Measurements from ENCODE around the gene OGFOD1. TPM values are rescaled to one million over a fixed set of nuclear protein-coding genes. Genes with fewer than 3 reads are reported as not detected.

OGFOD1 gene
- total and polyA plus RNA-seq, 4 donors, result 18.5 to 33.5 (median 25.8) TPM

GRCh38 chr16:56506941-56507340, 55.6 kb downstream of the OGFOD1 start:
- DNase-seq (no peak), ATAC-seq (ENCODE audit: low FRiP score) (no peak)
- no peaks in the 10 kb centered on the region for H3K9me3 ChIP-seq (ENCODE audit: control insufficient read depth, low read length)
- H3K4me1 ChIP-seq (ENCODE audit: control insufficient read depth in 1 of 2, insufficient read depth in 2 of 2, low read length in 2 of 2), result no peaks in the 10 kb centered on the region
- no peak overlapping the region for H3K4me3 ChIP-seq (ENCODE audit: low read length in 2 of 2)
- no peak overlapping the region for H3K27ac ChIP-seq (ENCODE audit: low read depth in 1 of 2, low read length in 2 of 2)
- H3K36me3 ChIP-seq (ENCODE audit: control insufficient read depth in 1 of 2, insufficient read depth in 2 of 2, low read length in 1 of 2), result peaks cover 7% of the 10 kb centered on the region in 2 donors
- intact Hi-C loops (cut with DNase I), result loop anchor here in 1 of 2 donors (5.0 kb wide), 1 partner anchor 195 kb away; no protein-coding TSS in a partner anchor
- no peaks in the 10 kb centered on the region for H3K27me3 ChIP-seq (ENCODE audit: control insufficient read depth in 1 of 2, insufficient read depth in 2 of 2, low read length in 1 of 2)

DNA sequence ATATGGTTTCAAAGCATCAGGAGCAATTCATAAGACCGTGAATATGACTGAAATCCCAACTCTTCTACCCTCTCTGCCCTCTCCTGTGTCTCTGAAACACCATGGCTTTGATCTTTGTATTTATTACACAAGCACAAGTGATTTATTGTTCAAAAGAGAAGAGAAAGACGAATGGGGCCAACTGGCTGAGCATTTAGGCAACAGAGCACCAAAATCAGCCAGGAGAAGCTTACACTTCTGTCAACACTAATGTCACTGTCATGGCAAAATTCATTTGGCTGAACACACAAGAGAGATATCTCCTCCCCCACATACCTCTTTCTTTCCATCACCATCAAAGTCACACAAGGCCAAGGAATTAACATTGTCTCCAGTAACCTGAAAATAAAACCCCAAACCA, 59.2 kb downstream of the OGFOD1 start:
- Histone ChIP-seq H3K9me3 (ENCODE audit: control insufficient read depth, low read length) (no peaks in the 10 kb centered on the region), H3K36me3 (ENCODE audit: control insufficient read depth in 1 of 2, insufficient read depth in 2 of 2, low read length in 1 of 2) (peaks cover 4% of the 10 kb centered on the region in 2 donors), H3K4me1 (ENCODE audit: control insufficient read depth in 1 of 2, insufficient read depth in 2 of 2, low read length in 2 of 2) (no peaks in the 10 kb centered on the region), H3K27ac (ENCODE audit: low read depth in 1 of 2, low read length in 2 of 2) (no peak overlapping the region), H3K27me3 (ENCODE audit: control insufficient read depth in 1 of 2, insufficient read depth in 2 of 2, low read length in 1 of 2) (no peaks in the 10 kb centered on the region), H3K4me3 (ENCODE audit: low read length in 2 of 2) (no peak overlapping the region)
- WGBS, 2 donors, result 69 to 75% methylated on average over 2 of the region's 2 CpGs
- DNase-seq (no peak), ATAC-seq (ENCODE audit: low FRiP score) (no peak)
- intact Hi-C loops (cut with DNase I), result loop anchor here in 1 of 2 donors (10.0 kb wide), 1 partner anchor 94 kb away; the partner anchor contains the start of gene MT2A

- WGBS, 2 donors, result 94 to 100% methylated on average over 1 of the region's 1 CpG
- DNase-seq, result no peak
- Histone ChIP-seq H3K4me3 (ENCODE audit: low read length in 2 of 2) (no peak overlapping the region), H3K27ac (ENCODE audit: low read depth in 1 of 2, low read length in 2 of 2) (no peak overlapping the region), H3K9me3 (ENCODE audit: control insufficient read depth, low read length) (no peaks in the 10 kb centered on the region), H3K27me3 (ENCODE audit: control insufficient read depth in 1 of 2, insufficient read depth in 2 of 2, low read length in 1 of 2) (no peaks in the 10 kb centered on the region), H3K36me3 (ENCODE audit: control insufficient read depth in 1 of 2, insufficient read depth in 2 of 2, low read length in 1 of 2) (peaks cover 4% of the 10 kb centered on the region in 2 donors), H3K4me1 (ENCODE audit: control insufficient read depth in 1 of 2, insufficient read depth in 2 of 2, low read length in 2 of 2) (peaks cover 0 to 3% of the 10 kb centered on the region in 2 donors)
- ATAC-seq (ENCODE audit: low FRiP score), result no peak
- intact Hi-C loops (cut with DNase I), result loop anchor here (2.0 to 10.0 kb wide), 2 partner anchors 89 to 93 kb away; partner anchors contain the start of gene MT2A (in 1 of the 2)
These were observed 60.7 kb downstream of the OGFOD1 start for GRCh38 chr16:56512025-56512424.

DNA sequence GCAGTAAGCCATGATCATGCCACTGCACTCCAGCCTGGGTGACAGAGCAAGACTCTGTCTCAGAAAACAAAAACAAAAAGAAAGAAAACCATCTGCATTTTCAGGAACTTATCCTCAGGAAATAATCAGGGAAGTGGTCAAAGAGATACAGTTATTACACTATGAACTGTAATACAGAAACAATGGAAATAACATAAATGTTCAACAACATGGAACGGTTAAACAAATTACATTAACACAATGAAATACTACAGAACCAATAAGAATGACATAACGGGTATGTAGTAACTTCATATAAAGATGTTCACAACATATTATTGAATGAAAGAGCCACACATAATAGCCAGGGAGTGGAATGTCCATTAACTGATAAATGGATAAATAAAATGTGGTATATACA, 61.7 kb downstream of the OGFOD1 start:
- H3K36me3 ChIP-seq (ENCODE audit: control insufficient read depth in 1 of 2, insufficient read depth in 2 of 2, low read length in 1 of 2), result peaks cover 4% of the 10 kb centered on the region in 2 donors
- H3K27me3 ChIP-seq (ENCODE audit: control insufficient read depth in 1 of 2, insufficient read depth in 2 of 2, low read length in 1 of 2), result no peaks in the 10 kb centered on the region
- no peak overlapping the region for H3K27ac ChIP-seq (ENCODE audit: low read depth in 1 of 2, low read length in 2 of 2)
- ATAC-seq (ENCODE audit: low FRiP score) (no peak), DNase-seq (no peak)
- 94 to 97% methylated on average over 2 of the region's 2 CpGs for WGBS, 2 donors
- intact Hi-C loops (cut with DNase I), result loop anchor here (2.0 to 10.0 kb wide), 2 partner anchors 88 to 92 kb away; partner anchors contain the start of gene MT2A (in 1 of the 2)
- no peaks in the 10 kb centered on the region for H3K9me3 ChIP-seq (ENCODE audit: control insufficient read depth, low read length)
- H3K4me1 ChIP-seq (ENCODE audit: control insufficient read depth in 1 of 2, insufficient read depth in 2 of 2, low read length in 2 of 2), result peaks cover 3% of the 10 kb centered on the region in 2 donors
- no peak overlapping the region for H3K4me3 ChIP-seq (ENCODE audit: low read length in 2 of 2)

DNA sequence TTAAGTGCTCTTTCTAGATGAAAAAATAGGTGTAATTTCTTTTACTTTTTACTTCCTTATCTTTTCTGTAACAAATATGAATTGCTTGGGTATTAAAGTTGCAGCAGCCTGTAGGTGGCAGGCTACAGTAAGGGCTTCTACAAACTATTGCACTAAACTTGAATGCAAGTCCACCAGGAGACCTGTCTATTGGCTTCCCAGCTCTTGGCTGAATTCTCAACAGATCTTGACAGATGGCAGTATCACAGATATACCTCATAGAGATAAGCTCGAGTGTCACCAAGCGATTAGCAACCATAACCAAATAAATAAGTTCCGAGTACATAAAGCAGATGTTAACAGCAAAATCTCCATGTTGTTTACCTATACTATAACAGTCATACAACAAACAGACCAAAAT, 62.6 kb downstream of the OGFOD1 start:
- DNase-seq (no peak), ATAC-seq (ENCODE audit: low FRiP score) (peak; percentile 64)
- Histone ChIP-seq H3K27me3 (ENCODE audit: control insufficient read depth in 1 of 2, insufficient read depth in 2 of 2, low read length in 1 of 2) (no peaks in the 10 kb centered on the region), H3K4me3 (ENCODE audit: low read length in 2 of 2) (no peak overlapping the region), H3K27ac (ENCODE audit: low read depth in 1 of 2, low read length in 2 of 2) (no peak overlapping the region), H3K4me1 (ENCODE audit: control insufficient read depth in 1 of 2, insufficient read depth in 2 of 2, low read length in 2 of 2) (peaks cover 3% of the 10 kb centered on the region in 2 donors), H3K36me3 (ENCODE audit: control insufficient read depth in 1 of 2, insufficient read depth in 2 of 2, low read length in 1 of 2) (peaks cover 4% of the 10 kb centered on the region in 2 donors), H3K9me3 (ENCODE audit: control insufficient read depth, low read length) (no peaks in the 10 kb centered on the region)
- intact Hi-C loops (cut with DNase I), result loop anchor here (2.0 to 10.0 kb wide), 2 partner anchors 87 to 91 kb away; partner anchors contain the start of gene MT2A (in 1 of the 2)
- WGBS, 2 donors, result 54 to 61% methylated on average over 3 of the region's 3 CpGs

DNA sequence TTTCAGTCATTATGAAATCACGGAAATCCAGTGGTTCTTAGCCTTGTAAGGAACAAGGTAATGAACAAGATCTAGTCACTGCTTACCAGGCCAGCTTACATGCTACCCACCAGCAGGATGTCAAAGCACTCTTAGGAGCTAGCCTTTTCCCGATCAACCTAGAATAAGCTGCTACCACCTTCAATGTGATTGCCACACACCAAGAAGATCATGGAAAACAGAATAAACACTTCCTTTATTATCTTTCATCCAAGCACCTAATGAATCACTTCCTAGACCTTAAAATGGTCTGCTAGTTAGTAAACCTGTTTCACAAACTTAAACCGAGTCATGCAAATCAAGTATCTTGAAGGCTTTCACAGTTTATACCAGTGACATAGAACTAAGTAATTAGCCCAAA, 63.5 kb downstream of the OGFOD1 start:
- ATAC-seq (ENCODE audit: low FRiP score), result no peak
- Histone ChIP-seq H3K36me3 (ENCODE audit: control insufficient read depth in 1 of 2, insufficient read depth in 2 of 2, low read length in 1 of 2) (peaks cover 3 to 4% of the 10 kb centered on the region in 2 donors), H3K27me3 (ENCODE audit: control insufficient read depth in 1 of 2, insufficient read depth in 2 of 2, low read length in 1 of 2) (no peaks in the 10 kb centered on the region), H3K4me1 (ENCODE audit: control insufficient read depth in 1 of 2, insufficient read depth in 2 of 2, low read length in 2 of 2) (peaks cover 3% of the 10 kb centered on the region in 2 donors), H3K4me3 (ENCODE audit: low read length in 2 of 2) (no peak overlapping the region), H3K9me3 (ENCODE audit: control insufficient read depth, low read length) (no peaks in the 10 kb centered on the region), H3K27ac (ENCODE audit: low read depth in 1 of 2, low read length in 2 of 2) (no peak overlapping the region)
- WGBS, 2 donors, result 68 to 77% methylated on average over 3 of the region's 3 CpGs
- intact Hi-C loops (cut with DNase I), result loop anchor here in 1 of 2 donors (5.0 to 10.0 kb wide), 2 partner anchors 90 to 187 kb away; partner anchors contain the start of gene MT2A
- no peak for DNase-seq

GRCh38 chr16:56515665-56516064, 64.3 kb downstream of the OGFOD1 start:
- Histone ChIP-seq H3K9me3 (ENCODE audit: control insufficient read depth, low read length) (no peaks in the 10 kb centered on the region), H3K4me3 (ENCODE audit: low read length in 2 of 2) (no peak overlapping the region), H3K27ac (ENCODE audit: low read depth in 1 of 2, low read length in 2 of 2) (no peak overlapping the region), H3K27me3 (ENCODE audit: control insufficient read depth in 1 of 2, insufficient read depth in 2 of 2, low read length in 1 of 2) (no peaks in the 10 kb centered on the region), H3K36me3 (ENCODE audit: control insufficient read depth in 1 of 2, insufficient read depth in 2 of 2, low read length in 1 of 2) (no peaks in the 10 kb centered on the region), H3K4me1 (ENCODE audit: control insufficient read depth in 1 of 2, insufficient read depth in 2 of 2, low read length in 2 of 2) (peaks cover 3% of the 10 kb centered on the region in 2 donors)
- intact Hi-C loops (cut with DNase I), result loop anchor here in 1 of 2 donors (5.0 to 10.0 kb wide), 2 partner anchors 89 to 187 kb away; partner anchors contain the start of gene MT2A
- DNase-seq (no peak), ATAC-seq (ENCODE audit: low FRiP score) (no peak)
- 48 to 51% methylated on average over 6 of the region's 6 CpGs for WGBS, 2 donors

DNA sequence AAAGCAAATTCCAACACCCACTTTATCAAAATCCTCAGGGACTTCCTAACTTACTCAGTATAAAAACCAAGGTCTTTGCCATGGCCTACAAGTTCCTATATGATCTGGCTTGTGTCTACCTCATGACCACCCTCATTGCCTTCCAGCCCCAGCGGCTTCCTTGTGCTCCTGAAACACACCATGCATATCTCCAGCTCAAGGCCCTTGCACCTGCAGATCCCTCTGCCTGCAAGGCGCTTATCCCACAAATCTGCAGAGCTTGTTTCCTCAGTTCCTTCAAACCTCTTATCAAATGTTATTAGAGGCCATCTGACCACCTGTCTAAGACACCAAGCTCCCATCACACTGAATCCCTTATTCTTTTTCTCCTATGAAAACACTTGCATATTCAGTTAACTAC, 65.9 kb downstream of the OGFOD1 start:
- intact Hi-C loops (cut with DNase I), result loop anchor here in 1 of 2 donors (5.0 to 10.0 kb wide), 2 partner anchors 88 to 185 kb away; partner anchors contain the start of gene MT2A
- Histone ChIP-seq H3K4me3 (ENCODE audit: low read length in 2 of 2) (no peak overlapping the region), H3K4me1 (ENCODE audit: control insufficient read depth in 1 of 2, insufficient read depth in 2 of 2, low read length in 2 of 2) (peaks cover 3% of the 10 kb centered on the region in 2 donors), H3K9me3 (ENCODE audit: control insufficient read depth, low read length) (no peaks in the 10 kb centered on the region), H3K36me3 (ENCODE audit: control insufficient read depth in 1 of 2, insufficient read depth in 2 of 2, low read length in 1 of 2) (no peaks in the 10 kb centered on the region), H3K27ac (ENCODE audit: low read depth in 1 of 2, low read length in 2 of 2) (peak overlapping the region in 1 of 2 donors; percentile 12), H3K27me3 (ENCODE audit: control insufficient read depth in 1 of 2, insufficient read depth in 2 of 2, low read length in 1 of 2) (no peaks in the 10 kb centered on the region)
- DNase-seq (no peak), ATAC-seq (ENCODE audit: low FRiP score) (no peak)
- 86 to 89% methylated on average over 2 of the region's 2 CpGs for WGBS, 2 donors

DNA sequence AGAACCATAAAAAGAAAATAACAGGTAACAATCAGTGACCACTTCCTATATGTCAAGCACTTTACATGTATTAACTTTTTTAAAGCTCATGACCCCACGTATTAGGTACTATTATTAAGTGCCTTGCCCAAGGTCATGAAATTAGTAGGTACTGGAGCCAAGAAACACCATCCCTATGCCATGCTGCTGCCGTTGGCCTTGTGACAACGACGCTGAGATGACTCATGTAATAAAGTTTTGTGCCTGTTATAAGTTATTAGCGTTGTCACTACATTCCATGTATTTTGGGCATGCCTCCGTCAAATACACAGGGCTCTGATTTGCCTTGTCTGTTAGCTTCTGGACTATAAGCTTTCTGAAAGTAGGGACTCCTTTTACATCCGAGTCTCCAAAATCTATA, 67.1 kb downstream of the OGFOD1 start:
- 13 to 16% methylated on average over 7 of the region's 7 CpGs for WGBS, 2 donors
- ATAC-seq (ENCODE audit: low FRiP score), result no peak

More for the DNA sequence above, 67.1 kb downstream of the OGFOD1 start:
- intact Hi-C loops (cut with DNase I), result loop anchor here in 1 of 2 donors (5.0 to 10.0 kb wide), 2 partner anchors 86 to 184 kb away; partner anchors contain the start of gene MT2A
- Histone ChIP-seq H3K27ac (ENCODE audit: low read depth in 1 of 2, low read length in 2 of 2) (no peak overlapping the region), H3K36me3 (ENCODE audit: control insufficient read depth in 1 of 2, insufficient read depth in 2 of 2, low read length in 1 of 2) (no peaks in the 10 kb centered on the region), H3K4me3 (ENCODE audit: low read length in 2 of 2) (no peak overlapping the region), H3K4me1 (ENCODE audit: control insufficient read depth in 1 of 2, insufficient read depth in 2 of 2, low read length in 2 of 2) (peaks cover 3% of the 10 kb centered on the region in 2 donors), H3K27me3 (ENCODE audit: control insufficient read depth in 1 of 2, insufficient read depth in 2 of 2, low read length in 1 of 2) (no peaks in the 10 kb centered on the region), H3K9me3 (ENCODE audit: control insufficient read depth, low read length) (no peaks in the 10 kb centered on the region)
- no peak for DNase-seq
